GM10266 (cell line): Measurements from ENCODE around the gene PYGB.

Experiments
- DNase-seq: peaks from one replicate; pipeline ENCODE4 v3.0.0; 2012; ENCODE audit errors: extremely low spot score
- TF ChIP-seq, protein P1 (sequence below): IDR thresholded peaks from 2 replicates; pipeline ENCODE4 v1.5.1; 2012; ENCODE audit warnings: mild to moderate bottlenecking, low read depth; ENCODE audit not compliant: control insufficient read depth, insufficient read depth; ENCODE audit errors: missing control alignments

Gene PYGB

DNA sequence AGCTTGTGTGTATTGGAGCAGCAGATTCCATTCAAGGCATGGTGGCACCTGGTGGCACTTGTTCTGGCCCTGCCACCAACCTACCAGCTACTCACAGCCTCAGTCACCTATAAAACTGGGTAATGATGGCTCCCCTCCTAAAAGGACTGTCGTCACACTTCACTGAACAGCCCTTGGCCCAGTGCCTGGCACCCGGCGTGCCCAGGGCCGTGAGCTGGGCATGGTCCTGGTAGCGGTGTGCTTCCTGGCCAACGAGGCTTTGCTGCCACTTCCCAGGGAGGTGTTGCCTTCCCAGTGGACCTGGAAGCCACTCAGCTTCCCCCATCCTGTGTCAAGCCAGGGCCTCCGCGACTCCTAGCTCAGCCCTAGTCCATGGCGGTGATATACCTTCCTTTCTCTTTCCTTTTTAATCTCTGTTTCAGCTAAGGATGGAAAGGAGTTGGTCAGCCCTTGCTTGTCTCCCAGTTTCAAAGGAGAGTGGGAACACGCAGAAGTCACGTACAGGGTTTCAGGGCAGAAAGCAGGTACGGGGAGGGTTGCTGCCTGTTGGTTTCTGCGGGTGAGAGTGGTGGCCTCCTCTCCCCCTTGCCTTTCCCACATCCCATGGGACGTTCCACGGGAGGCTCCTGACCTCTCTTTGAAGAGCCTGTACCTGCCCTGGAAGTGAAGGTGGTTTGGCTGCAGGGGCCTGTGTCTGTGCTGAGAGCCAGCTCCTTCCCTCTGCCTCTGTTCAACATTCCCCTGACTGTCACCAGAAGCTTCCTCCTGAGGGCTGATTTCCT lies 26.9 kb upstream of the PYGB start:
- no peak for DNase-seq
- TF ChIP-seq, protein P1, sequence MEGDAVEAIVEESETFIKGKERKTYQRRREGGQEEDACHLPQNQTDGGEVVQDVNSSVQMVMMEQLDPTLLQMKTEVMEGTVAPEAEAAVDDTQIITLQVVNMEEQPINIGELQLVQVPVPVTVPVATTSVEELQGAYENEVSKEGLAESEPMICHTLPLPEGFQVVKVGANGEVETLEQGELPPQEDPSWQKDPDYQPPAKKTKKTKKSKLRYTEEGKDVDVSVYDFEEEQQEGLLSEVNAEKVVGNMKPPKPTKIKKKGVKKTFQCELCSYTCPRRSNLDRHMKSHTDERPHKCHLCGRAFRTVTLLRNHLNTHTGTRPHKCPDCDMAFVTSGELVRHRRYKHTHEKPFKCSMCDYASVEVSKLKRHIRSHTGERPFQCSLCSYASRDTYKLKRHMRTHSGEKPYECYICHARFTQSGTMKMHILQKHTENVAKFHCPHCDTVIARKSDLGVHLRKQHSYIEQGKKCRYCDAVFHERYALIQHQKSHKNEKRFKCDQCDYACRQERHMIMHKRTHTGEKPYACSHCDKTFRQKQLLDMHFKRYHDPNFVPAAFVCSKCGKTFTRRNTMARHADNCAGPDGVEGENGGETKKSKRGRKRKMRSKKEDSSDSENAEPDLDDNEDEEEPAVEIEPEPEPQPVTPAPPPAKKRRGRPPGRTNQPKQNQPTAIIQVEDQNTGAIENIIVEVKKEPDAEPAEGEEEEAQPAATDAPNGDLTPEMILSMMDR: no peak

DNA sequence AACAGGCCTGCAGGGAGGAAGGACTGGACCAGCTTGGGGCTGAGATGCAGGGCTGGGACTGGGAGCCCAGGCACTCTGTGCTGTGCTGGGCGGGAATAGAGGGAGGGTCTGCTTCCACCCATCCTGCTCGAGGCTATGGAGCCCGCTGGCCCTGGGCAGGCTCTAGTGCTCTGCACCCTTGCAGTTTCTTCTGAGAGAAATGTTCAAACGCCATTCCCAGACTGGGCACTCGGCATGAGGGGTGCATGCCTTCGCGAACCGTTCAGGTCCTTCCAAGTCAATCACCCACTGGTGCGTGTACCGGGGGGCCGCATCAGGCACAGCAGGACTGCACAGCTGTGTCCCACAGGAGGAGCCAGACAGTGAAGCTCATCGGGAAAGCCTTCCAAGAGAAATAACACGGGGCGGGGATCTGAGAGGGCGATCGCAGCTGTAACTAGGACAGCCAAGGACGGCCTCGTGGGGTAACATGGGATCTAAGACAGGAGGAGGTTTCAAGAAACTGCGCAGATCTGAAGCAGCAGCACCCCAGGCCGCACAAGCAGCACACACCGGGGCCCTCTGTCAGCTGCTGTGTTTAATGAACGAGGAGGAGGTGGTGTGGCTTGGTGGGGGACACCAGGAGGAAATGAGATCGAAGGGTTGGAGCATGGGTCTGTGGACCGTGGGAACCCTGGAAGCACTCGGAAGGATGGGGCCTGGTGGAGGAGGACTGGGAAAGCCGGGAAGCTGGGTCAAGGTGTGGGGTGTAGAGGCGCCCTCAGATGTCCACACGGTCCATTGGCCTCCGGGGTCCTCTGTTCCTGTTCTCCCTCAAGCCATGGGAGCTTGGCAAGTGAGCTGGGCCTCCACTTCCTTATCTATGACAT lies 26.1 kb upstream of the PYGB start:
- TF ChIP-seq, protein P1: no peak
- DNase-seq: no peak

DNA sequence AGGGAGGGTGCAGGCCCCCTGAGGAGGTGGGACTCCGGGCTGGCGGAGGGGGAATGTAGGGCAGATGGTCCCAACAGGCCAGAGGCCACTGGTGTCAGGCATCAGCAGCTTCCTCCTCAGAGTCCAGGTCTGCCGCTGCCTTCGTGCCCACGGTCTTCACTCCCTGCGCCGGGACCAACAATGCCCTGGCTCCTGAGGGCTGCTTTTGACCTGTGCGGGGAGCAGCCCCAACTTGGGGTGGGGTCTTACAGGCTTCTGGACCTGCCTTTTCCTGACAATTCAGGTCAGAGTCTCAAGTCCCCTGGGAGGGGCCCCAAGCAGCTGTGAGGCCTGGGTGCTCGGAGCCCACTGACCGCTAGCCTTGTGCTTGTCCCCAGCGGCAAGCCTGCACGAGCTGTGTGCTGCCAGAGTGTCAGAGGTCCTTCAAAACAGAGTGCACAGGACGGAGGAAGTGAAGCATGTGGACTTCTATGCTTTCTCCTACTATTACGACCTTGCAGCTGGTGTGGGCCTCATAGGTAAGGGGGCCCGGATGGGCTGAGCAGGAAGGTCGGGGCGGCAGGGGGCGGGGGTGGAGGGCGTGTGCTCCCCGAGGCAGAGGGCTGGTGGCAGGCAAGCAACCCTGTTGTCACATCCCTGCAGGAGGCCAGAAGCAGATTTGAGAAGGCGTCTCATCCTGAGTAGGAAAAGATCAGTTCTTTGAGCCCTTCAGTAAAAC lies 25.3 kb upstream of the PYGB start:
- DNase-seq: no peak
- TF ChIP-seq, protein P1: no peak

DNA sequence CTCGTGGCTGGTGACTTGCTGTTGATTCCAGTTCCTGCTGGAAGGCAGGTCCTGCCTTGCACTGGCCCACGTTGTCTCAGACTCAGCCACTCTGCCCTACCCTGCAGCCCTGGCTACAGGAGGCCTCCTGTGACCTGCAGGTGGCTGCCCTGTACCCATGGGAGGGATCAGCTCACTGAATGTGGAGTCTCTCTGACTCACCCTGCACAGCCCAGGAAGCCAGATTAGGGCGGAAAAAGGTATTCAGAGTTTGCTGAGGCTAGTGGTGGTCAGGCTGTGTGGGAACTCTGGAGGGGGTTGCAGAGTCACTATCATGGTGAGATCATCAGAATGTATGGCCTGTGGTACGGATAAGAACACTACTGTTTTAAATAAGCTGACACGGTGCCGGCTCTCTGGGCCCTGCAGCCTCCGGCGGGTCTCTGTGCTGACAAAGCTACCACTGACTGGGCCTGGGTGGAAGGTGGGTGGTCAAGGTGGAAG lies 24.7 kb upstream of the PYGB start:
- DNase-seq: no peak
- TF ChIP-seq, protein P1: no peak

DNA sequence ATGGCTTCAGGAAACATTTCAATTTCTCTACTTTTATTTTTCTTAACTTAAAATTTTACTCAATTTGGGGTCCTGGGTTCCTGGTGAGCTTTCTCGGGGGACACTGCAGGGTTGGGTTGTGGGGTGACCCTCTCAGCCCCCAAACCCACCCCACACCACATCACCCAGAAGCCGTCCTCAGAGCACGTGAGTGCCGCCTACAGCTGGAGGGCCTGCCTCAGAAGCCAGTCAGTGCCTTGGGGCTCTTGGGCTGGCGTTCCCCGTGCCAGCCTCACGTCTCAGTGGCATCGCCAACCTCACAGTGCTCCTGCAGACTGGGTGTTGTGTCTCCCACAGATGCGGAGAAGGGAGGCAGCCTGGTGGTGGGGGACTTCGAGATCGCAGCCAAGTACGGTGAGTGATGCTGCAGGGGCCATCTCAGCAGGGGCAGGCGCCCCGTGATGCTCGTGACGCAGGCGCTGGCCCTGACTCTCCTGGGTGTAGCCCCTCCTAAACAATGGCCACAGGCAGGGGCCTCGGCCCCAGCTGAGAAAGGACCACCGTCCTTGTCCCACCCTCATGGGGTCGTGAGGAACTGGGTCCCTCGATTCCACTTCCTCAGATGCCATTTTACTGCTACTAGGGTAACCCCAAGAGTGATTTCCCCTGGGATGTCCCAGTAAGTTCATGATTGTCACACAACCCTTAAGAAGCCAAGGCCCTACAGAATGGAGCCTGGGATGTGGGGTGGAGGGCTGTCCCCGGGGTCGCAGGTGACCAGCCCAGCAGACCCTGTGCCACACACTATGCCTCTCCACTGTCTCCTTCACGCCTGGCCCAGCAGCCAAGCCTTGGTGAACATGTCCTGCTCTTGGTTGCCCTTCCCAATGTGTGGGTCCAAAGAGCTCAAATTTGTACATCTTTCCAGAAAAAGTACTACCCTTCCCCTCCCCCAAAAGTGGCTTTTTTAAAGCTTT lies 23.8 kb upstream of the PYGB start:
- DNase-seq: no peak

DNA sequence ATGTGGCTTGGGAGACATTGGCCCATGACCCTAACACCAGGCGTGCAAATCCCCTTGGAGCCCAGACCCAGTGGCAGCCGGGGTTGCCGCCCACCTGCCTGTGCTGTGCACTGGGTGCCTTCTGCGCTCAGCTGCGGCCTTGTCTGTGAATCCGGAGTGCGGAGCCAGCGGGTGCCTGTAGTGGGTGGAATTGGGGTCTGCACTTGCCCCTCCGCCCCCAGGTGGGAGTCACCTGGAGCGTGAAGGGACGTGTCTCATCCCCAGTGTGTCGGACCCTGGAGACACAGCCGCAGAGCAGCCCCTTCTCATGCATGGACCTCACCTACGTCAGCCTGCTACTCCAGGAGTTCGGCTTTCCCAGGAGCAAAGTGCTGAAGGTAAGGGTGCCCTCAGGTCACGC lies 22.9 kb upstream of the PYGB start:
- TF ChIP-seq, protein P1: no peak
- DNase-seq: no peak

More for the DNA sequence above, 23.8 kb upstream of the PYGB start:
- TF ChIP-seq, protein P1: no peak
